Measurements from ENCODE around the gene FAM98B. TPM values are rescaled to one million over a fixed set of nuclear protein-coding genes. Genes with fewer than 3 reads are reported as not detected.

The FAM98B gene
- total RNA-seq, 1 experiment from 2014 or later: 50.0 TPM

- Histone ChIP-seq H4K91ac (ENCODE audit: insufficient read length, low read depth, low read length) (no peak overlapping the region), H2BK20ac (ENCODE audit: low read depth, low read length, poor library complexity, severe bottlenecking) (no peak overlapping the region), H3K18ac (ENCODE audit: insufficient read length, low read depth, low read length) (no peak overlapping the region), H3K23me2 (ENCODE audit: insufficient read length, low read depth, low read length, poor library complexity, severe bottlenecking) (no peaks in the 10 kb centered on the region), H3K9ac (ENCODE audit: extremely low read depth, insufficient read length, low read length) (no peak overlapping the region), H3K79me1 (ENCODE audit: insufficient read depth, low read depth, low read length, poor library complexity, severe bottlenecking) (no peaks in the 10 kb centered on the region), H4K8ac (replicated peaks; ENCODE audit: insufficient read length, low read depth, low read length) (no peak overlapping the region), H3K4me2 (ENCODE audit: insufficient read depth, insufficient read length, low read length) (no peak overlapping the region), H4K20me1 (ENCODE audit: control insufficient read depth, insufficient read depth, insufficient read length) (no peaks in the 10 kb centered on the region), H4K5ac (ENCODE audit: insufficient read length, low read depth, low read length) (no peak overlapping the region), H3K27ac (ENCODE audit: insufficient read length, low read depth, low read length) (no peak overlapping the region), H2AFZ (ENCODE audit: low read length) (no peak overlapping the region), H2BK120ac (ENCODE audit: low read depth, low read length, poor library complexity, severe bottlenecking) (no peak overlapping the region), H3T11ph (ENCODE audit: low read length) (no peak overlapping the region), H3K14ac (ENCODE audit: insufficient read depth, low read length) (no peak overlapping the region), H3K23ac (ENCODE audit: insufficient read length, low read depth, low read length) (no peak overlapping the region), H2BK5ac (ENCODE audit: insufficient read length, low read length) (no peak overlapping the region), H3K4me1 (ENCODE audit: insufficient read depth, low read length) (no peaks in the 10 kb centered on the region), H2BK12ac (ENCODE audit: insufficient read length, low read depth, low read length) (no peak overlapping the region), H3K27me3 (ENCODE audit: insufficient read depth, low read length) (no peaks in the 10 kb centered on the region), H3K4ac (ENCODE audit: low read depth, low read length) (no peak overlapping the region), H2BK15ac (ENCODE audit: low read depth, low read length) (no peak overlapping the region), H3K79me2 (ENCODE audit: insufficient read depth, low read length) (no peaks in the 10 kb centered on the region), H2AK5ac (ENCODE audit: insufficient read length, low read length) (no peak overlapping the region), H3K56ac (ENCODE audit: insufficient read length, low read depth, low read length) (no peak overlapping the region), H3K9me3 (ENCODE audit: control insufficient read depth, low read depth, low read length) (no peaks in the 10 kb centered on the region)
- H3K4me3 Mint-ChIP-seq: no peak overlapping the region
- TF ChIP-seq CTCF (conservative IDR thresholded peaks at IDR 0.05): no peak
- H3K27me3 Mint-ChIP-seq (ENCODE audit: low read depth): no peaks in the 10 kb centered on the region
- H3K36me3 Mint-ChIP-seq (ENCODE audit: insufficient read depth in 1 of 3, low read depth in 3 of 3): peaks cover 0 to 17% (median 14%) of the 10 kb centered on the region in 3 experiments; a peak in 4 of 7 replicates
- H3K4me1 Mint-ChIP-seq: no peaks in the 10 kb centered on the region
- DNase-seq: no peak
- H3K9me3 Mint-ChIP-seq: no peaks in the 10 kb centered on the region
- no peak overlapping the region; a peak in 1 of 7 replicates for H3K27ac Mint-ChIP-seq
- no CpG with 5 or more reads among the region's 2 CpGs for WGBS (ENCODE audit: extremely low coverage, insufficient read length, low lambda C conversion rate)
Measured at GRCh38 chr15:38486936-38487335, 33.0 kb downstream of the FAM98B start.

Measured in H9 (cell line).